Measurements from ENCODE around the gene NINJ1. TPM values are rescaled to one million over a fixed set of nuclear protein-coding genes. Genes with fewer than 3 reads are reported as not detected.

Gene NINJ1
- total and polyA plus RNA-seq, 2 of the 13 experiments (the other 11 are each of a cell fraction or from before 2014, with no cell fraction given): 81.2 to 92.1 TPM

DNA sequence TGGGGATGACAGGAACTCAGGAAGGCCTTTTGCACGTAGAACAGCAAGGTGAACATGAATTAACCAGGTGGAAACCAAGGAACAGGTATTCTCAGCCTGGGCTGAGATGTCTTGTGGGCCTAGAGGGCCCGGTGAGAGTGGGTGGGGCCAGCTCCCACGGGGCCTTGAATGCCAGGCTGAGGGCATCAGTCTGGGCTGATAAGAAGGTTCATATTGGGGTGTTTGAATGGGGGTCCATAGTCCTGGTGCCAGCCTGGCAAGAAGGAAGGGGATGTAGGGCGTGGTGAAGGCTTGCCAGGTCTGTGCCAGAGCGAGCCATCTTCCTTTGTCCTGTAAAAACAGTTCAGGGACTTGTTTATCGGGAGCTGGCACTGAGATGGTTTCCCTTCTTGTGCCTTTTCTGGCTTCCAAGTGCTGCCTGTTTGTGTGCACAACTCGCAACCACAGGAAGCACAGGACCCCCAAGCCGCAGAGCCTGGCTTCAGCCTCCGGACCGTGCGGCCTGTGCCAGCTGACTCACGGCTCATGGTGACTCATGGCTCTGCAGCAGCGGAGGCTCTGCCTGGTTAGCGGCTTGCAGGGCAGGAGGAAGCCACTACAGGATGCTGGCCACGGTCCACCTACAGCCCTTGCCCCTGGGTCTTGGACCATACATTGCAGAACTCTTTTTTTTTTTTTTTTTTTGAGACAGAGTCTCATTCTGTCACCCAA is 35.7 kb downstream of the NINJ1 start (continued):
- no peak for TF ChIP-seq ZFYVE20 (CRISPR knock-in tag; IDR thresholded peaks at IDR 0.05; ENCODE audit: borderline replicate concordance, low read depth)
- no peak for TF ChIP-seq MEF2D (CRISPR knock-in tag; IDR thresholded peaks at IDR 0.05)
- no peak for TF ChIP-seq ARNT (IDR thresholded peaks at IDR 0.05)
- TF ChIP-seq, protein P1, sequence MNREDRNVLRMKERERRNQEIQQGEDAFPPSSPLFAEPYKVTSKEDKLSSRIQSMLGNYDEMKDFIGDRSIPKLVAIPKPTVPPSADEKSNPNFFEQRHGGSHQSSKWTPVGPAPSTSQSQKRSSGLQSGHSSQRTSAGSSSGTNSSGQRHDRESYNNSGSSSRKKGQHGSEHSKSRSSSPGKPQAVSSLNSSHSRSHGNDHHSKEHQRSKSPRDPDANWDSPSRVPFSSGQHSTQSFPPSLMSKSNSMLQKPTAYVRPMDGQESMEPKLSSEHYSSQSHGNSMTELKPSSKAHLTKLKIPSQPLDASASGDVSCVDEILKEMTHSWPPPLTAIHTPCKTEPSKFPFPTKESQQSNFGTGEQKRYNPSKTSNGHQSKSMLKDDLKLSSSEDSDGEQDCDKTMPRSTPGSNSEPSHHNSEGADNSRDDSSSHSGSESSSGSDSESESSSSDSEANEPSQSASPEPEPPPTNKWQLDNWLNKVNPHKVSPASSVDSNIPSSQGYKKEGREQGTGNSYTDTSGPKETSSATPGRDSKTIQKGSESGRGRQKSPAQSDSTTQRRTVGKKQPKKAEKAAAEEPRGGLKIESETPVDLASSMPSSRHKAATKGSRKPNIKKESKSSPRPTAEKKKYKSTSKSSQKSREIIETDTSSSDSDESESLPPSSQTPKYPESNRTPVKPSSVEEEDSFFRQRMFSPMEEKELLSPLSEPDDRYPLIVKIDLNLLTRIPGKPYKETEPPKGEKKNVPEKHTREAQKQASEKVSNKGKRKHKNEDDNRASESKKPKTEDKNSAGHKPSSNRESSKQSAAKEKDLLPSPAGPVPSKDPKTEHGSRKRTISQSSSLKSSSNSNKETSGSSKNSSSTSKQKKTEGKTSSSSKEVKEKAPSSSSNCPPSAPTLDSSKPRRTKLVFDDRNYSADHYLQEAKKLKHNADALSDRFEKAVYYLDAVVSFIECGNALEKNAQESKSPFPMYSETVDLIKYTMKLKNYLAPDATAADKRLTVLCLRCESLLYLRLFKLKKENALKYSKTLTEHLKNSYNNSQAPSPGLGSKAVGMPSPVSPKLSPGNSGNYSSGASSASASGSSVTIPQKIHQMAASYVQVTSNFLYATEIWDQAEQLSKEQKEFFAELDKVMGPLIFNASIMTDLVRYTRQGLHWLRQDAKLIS (CRISPR knock-in tag; IDR thresholded peaks at IDR 0.05): no peak
- TF ChIP-seq, protein P2, sequence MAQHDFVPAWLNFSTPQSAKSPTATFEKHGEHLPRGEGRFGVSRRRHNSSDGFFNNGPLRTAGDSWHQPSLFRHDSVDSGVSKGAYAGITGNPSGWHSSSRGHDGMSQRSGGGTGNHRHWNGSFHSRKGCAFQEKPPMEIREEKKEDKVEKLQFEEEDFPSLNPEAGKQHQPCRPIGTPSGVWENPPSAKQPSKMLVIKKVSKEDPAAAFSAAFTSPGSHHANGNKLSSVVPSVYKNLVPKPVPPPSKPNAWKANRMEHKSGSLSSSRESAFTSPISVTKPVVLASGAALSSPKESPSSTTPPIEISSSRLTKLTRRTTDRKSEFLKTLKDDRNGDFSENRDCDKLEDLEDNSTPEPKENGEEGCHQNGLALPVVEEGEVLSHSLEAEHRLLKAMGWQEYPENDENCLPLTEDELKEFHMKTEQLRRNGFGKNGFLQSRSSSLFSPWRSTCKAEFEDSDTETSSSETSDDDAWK (CRISPR knock-in tag; IDR thresholded peaks at IDR 0.05): no peak
- no peak for TF ChIP-seq MAFG (CRISPR knock-in tag; IDR thresholded peaks at IDR 0.05)
- TF ChIP-seq POLR2AphosphoS2 (IDR thresholded peaks at IDR 0.05; ENCODE audit: low read depth, low read length): no peak
- no peak for TF ChIP-seq HMGA1 (CRISPR knock-in tag; conservative IDR thresholded peaks at IDR 0.05)
- TF ChIP-seq ZNF564 (CRISPR knock-in tag; IDR thresholded peaks at IDR 0.05): no peak
- no peak for TF ChIP-seq JUNB (CRISPR knock-in tag; IDR thresholded peaks at IDR 0.05; ENCODE audit: borderline replicate concordance)
- TF ChIP-seq ATF7-NPFF (CRISPR knock-in tag; IDR thresholded peaks at IDR 0.05; ENCODE audit: low read depth): no peak
- TF ChIP-seq MED1 (CRISPR knock-in tag; IDR thresholded peaks at IDR 0.05): peak; percentile 27; the same call in 1 of the 2 replicates
- TF ChIP-seq TRIM24 (CRISPR knock-in tag; IDR thresholded peaks at IDR 0.05): no peak
- TF ChIP-seq, protein P3, sequence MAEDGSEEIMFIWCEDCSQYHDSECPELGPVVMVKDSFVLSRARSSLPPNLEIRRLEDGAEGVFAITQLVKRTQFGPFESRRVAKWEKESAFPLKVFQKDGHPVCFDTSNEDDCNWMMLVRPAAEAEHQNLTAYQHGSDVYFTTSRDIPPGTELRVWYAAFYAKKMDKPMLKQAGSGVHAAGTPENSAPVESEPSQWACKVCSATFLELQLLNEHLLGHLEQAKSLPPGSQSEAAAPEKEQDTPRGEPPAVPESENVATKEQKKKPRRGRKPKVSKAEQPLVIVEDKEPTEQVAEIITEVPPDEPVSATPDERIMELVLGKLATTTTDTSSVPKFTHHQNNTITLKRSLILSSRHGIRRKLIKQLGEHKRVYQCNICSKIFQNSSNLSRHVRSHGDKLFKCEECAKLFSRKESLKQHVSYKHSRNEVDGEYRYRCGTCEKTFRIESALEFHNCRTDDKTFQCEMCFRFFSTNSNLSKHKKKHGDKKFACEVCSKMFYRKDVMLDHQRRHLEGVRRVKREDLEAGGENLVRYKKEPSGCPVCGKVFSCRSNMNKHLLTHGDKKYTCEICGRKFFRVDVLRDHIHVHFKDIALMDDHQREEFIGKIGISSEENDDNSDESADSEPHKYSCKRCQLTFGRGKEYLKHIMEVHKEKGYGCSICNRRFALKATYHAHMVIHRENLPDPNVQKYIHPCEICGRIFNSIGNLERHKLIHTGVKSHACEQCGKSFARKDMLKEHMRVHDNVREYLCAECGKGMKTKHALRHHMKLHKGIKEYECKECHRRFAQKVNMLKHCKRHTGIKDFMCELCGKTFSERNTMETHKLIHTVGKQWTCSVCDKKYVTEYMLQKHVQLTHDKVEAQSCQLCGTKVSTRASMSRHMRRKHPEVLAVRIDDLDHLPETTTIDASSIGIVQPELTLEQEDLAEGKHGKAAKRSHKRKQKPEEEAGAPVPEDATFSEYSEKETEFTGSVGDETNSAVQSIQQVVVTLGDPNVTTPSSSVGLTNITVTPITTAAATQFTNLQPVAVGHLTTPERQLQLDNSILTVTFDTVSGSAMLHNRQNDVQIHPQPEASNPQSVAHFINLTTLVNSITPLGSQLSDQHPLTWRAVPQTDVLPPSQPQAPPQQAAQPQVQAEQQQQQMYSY (CRISPR knock-in tag; IDR thresholded peaks at IDR 0.05): no peak
- TF ChIP-seq JARID2 (CRISPR knock-in tag; IDR thresholded peaks at IDR 0.05; ENCODE audit: insufficient replicate concordance): no peak
- no peak for TF ChIP-seq PHF20 (CRISPR knock-in tag; IDR thresholded peaks at IDR 0.05)
- peak; percentile 33 for TF ChIP-seq YY1 (IDR thresholded peaks at IDR 0.05; ENCODE audit: insufficient read depth, insufficient replicate concordance, low read depth, low read length)
- TF ChIP-seq, protein P4, sequence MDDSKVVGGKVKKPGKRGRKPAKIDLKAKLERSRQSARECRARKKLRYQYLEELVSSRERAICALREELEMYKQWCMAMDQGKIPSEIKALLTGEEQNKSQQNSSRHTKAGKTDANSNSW (CRISPR knock-in tag; IDR thresholded peaks at IDR 0.05; ENCODE audit: borderline replicate concordance): no peak
- no peak for TF ChIP-seq NFYB (CRISPR knock-in tag; IDR thresholded peaks at IDR 0.05)
- no peak for TF ChIP-seq ZNF629 (CRISPR knock-in tag; conservative IDR thresholded peaks at IDR 0.05)
- TF ChIP-seq, protein P5, sequence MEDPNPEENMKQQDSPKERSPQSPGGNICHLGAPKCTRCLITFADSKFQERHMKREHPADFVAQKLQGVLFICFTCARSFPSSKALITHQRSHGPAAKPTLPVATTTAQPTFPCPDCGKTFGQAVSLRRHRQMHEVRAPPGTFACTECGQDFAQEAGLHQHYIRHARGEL (CRISPR knock-in tag; IDR thresholded peaks at IDR 0.05): no peak
- no peak for TF ChIP-seq ZNF274 (CRISPR knock-in tag; IDR thresholded peaks at IDR 0.05)
